HL-60 (cell line): ENCODE results near the gene LAMA3.

Experiments used
- DNase-seq, 2 experiments: peaks; one replicate each; pipeline ENCODE4 v3.0.0-alpha.2; 2010 to 2020; ENCODE audit warnings: low read depth in 1 of 2, low spot score in 1 of 2
- H3K27ac ChIP-seq: fragments of 250-450 bp; sonication (Bioruptor Pico); replicated peaks from 2 replicates; pipeline ENCODE4 v1.5.1; 2020; ENCODE audit warnings: mild to moderate bottlenecking, moderate library complexity
- H3K27me3 ChIP-seq: fragments of 250-450 bp; sonication (Bioruptor Pico); 2 replicates; pipeline ENCODE4 v1.5.1; 2021; ENCODE audit warnings: mild to moderate bottlenecking, moderate library complexity; ENCODE audit not compliant: insufficient read depth, poor library complexity, severe bottlenecking
- H3K4me3 ChIP-seq: replicated peaks from 2 replicates; pipeline ENCODE4 v1.5.1; 2011; ENCODE audit warnings: mild to moderate bottlenecking, control low read depth, low read length; ENCODE audit not compliant: insufficient read depth
- GABPA ChIP-seq: IDR thresholded peaks from 2 replicates; pipeline ENCODE4 v1.6.1; 2012; ENCODE audit warnings: low read depth
- POLR2AphosphoS5 ChIP-seq: IDR thresholded peaks from 2 replicates; pipeline ENCODE4 v1.6.1; 2012; ENCODE audit warnings: low read depth
- REST ChIP-seq: IDR thresholded peaks from 2 replicates; pipeline ENCODE4 v1.6.1; 2012; ENCODE audit warnings: low read depth; ENCODE audit not compliant: insufficient replicate concordance
- SPI1 ChIP-seq: IDR thresholded peaks from 2 replicates; pipeline ENCODE4 v1.6.1; 2012; ENCODE audit warnings: low read depth, mild to moderate bottlenecking, borderline replicate concordance
- TF ChIP-seq, protein P1 (sequence below): IDR thresholded peaks from one replicate; pipeline ENCODE4 v1.5.1; 2011; ENCODE audit warnings: low read length, control low read depth, inconsistent platforms; ENCODE audit not compliant: insufficient read depth

The LAMA3 gene

GRCh38 chr18:23953984-23954383, 264.7 kb downstream of the LAMA3 start:
- Histone ChIP-seq H3K27ac (no peak overlapping the region), H3K27me3 (no peaks in the 10 kb centered on the region), H3K4me3 (no peak overlapping the region)
- DNase-seq, result no peak
- TF ChIP-seq SPI1 (no peak), POLR2AphosphoS5 (no peak), REST (no peak), GABPA (no peak)
- TF ChIP-seq, protein P1, sequence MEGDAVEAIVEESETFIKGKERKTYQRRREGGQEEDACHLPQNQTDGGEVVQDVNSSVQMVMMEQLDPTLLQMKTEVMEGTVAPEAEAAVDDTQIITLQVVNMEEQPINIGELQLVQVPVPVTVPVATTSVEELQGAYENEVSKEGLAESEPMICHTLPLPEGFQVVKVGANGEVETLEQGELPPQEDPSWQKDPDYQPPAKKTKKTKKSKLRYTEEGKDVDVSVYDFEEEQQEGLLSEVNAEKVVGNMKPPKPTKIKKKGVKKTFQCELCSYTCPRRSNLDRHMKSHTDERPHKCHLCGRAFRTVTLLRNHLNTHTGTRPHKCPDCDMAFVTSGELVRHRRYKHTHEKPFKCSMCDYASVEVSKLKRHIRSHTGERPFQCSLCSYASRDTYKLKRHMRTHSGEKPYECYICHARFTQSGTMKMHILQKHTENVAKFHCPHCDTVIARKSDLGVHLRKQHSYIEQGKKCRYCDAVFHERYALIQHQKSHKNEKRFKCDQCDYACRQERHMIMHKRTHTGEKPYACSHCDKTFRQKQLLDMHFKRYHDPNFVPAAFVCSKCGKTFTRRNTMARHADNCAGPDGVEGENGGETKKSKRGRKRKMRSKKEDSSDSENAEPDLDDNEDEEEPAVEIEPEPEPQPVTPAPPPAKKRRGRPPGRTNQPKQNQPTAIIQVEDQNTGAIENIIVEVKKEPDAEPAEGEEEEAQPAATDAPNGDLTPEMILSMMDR, result no peak

DNA sequence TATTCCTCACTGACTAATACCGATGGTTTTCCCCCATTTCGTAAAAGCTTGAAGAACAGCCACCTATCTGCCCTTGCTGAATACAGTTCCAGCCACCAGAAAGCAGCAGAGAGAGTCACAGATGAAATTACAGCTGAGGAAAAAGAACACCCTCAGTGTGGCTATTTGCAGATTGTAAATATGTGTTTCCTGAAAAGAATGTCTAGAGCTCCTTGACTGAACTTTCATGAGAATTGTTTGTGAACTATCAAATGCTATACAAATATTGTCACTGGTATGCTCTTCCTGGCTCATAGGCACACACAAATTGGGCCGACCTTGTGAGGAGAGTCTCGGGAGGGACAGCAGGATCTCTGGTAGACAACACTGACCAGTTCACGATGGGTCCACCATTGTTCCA, 267.2 kb downstream of the LAMA3 start:
- TF ChIP-seq, protein P1, result no peak
- no peak for TF ChIP-seq GABPA
- TF ChIP-seq SPI1, result no peak
- no peak for TF ChIP-seq REST
- TF ChIP-seq POLR2AphosphoS5, result no peak
- H3K4me3 ChIP-seq, result no peak overlapping the region
- H3K27me3 ChIP-seq, result no peaks in the 10 kb centered on the region
- no peak overlapping the region for H3K27ac ChIP-seq
- no peak for DNase-seq

GRCh38 chr18:23958036-23958435, 268.8 kb downstream of the LAMA3 start:
- TF ChIP-seq POLR2AphosphoS5, result no peak
- no peak for DNase-seq

DNA sequence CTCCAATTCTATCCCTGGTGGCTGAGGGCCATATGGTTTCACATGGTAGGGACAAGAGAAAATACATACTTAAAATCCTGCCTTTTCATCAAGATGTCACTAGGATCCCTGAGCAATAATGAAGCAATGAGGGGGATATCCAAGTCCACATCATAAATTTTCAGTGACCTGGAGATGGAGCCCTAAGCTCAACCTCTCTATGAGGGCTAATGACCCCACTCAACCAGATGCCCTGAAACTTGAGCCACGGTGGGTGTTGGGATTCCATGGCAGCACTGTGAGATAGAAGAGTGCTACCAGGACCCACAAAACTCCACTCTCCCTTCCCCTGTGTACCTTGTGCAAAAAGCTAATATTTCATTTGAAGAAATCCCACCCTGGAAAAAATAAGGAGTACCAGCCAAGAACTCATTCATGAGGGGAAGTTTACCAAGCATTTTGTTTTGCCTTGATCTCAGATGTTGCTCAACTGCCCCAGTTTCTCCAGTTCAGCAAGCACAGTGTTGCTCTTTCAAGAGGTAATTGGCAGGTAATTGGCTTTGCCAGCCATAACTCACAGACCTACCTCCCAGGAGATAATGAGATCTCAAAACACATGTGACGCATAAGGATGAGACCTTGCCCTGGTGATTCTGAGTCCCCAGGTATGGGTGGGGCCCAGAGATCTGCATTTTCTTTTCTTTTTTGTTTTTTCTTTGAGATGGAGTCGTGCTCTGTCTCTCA, 274.4 kb downstream of the LAMA3 start:
- Histone ChIP-seq H3K4me3 (no peak overlapping the region), H3K27ac (no peak overlapping the region), H3K27me3 (no peaks in the 10 kb centered on the region)
- TF ChIP-seq, protein P1, result no peak
- no peak for TF ChIP-seq SPI1
- TF ChIP-seq GABPA, result no peak
- TF ChIP-seq REST, result no peak
- no peak for TF ChIP-seq POLR2AphosphoS5
- DNase-seq, result no peak

More at GRCh38 chr18:23958036-23958435, 268.8 kb downstream of the LAMA3 start:
- Histone ChIP-seq H3K27ac (no peak overlapping the region), H3K4me3 (no peak overlapping the region), H3K27me3 (no peaks in the 10 kb centered on the region)
